ENCODE results near the gene DCAF12.
A peak's percentile ranks its signal among the peaks of the same experiment; 100 is the strongest.

The DCAF12 gene

DNA sequence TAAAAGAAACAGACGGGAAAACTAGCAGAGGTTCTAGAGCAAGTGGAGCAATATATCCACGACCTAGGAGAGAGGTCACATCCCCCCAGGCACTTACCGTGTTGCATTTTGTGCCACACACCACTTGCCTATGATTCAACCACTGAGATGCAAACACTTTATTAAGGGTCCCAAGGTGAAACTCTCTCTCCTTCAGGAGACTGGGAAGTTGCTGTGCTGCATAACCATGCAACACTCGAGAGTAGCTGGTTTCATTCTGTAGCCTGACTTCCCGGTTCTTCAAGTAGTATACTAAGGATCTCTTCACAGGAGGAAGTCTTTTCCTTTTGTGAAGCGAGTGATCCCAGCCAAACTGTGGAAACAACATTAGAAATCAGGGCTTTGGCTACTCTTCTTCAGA is 1.6 kb downstream of the DCAF12 start:
- DNase-seq = no peak

DNA sequence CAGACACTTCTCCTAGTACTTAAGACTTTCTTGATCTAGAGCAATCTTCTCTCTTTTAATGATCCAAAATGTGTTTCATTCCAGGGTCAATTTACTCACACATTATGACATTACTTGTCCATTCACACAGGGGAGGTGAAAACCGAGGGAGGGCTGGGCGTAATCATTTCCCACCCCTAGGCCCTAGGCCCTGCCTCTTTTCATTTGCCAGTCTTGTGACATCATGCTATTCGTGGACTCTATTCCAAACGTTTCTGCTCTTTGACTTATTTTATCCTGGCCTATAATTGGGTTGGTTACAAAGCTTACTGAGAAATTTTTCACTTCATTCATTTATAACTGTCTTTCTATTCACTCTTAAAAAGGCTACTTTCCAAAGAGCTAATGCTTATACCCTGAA is 2.4 kb downstream of the DCAF12 start:
- DNase-seq = no peak

DNA sequence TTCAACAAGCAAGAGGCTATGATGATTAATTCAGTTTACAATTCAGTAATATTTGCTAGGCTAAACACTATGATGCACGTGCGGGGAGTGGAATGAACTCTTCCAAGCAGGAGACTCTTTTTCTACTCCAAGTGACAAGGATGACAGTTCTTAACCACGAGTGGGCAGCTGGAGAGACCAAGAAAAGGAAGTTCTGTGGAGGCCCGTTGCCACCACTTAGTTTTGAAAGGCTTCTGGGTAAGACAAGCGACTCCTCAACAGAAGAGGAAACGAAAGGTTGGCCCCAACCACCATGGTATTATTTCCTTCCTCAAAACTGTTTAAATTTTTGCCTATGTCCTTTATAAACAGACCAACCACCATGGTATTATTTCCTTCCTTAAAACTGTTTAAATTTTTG is 2.8 kb downstream of the DCAF12 start:
- DNase-seq = no peak

DNA sequence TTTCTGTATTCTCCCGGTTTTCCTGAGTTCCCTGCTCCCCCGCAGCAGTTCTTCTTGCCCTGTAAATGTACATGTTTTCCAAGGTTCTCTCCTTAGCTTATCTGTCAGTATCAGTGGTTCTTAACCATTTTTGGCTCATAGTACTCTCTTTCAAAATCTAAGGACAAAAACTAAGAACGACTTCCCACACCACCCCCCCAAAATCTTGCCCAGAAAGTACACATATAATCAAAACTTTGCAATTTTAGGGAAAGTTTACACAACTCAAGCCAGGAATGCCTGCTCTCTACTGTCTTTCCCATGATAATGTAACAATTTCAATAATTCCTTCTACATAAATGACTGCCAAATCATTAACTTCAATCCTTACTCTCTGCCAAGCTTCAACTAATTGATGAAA is 4.5 kb downstream of the DCAF12 start:
- DNase-seq = no peak

DNA sequence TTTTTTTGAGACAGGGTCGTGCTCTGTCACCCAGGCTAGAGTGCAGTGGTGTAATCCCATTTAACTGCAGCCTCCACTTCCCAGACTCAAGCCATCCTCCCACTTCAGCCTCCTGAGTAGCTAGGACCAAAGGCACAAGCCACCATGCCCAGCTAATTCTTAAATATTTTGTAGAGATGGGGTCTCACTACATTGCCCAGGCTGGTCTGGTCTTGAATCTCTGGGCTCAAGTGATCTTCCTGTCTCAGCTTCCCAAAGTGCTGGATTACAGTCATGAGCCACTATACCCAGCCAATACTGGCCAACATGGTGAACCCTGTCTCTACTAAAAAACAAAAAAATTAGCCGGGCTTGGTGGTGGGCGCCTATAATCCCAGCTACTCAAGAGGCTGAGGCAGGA is 6.8 kb downstream of the DCAF12 start:
- DNase-seq = no peak

DNA sequence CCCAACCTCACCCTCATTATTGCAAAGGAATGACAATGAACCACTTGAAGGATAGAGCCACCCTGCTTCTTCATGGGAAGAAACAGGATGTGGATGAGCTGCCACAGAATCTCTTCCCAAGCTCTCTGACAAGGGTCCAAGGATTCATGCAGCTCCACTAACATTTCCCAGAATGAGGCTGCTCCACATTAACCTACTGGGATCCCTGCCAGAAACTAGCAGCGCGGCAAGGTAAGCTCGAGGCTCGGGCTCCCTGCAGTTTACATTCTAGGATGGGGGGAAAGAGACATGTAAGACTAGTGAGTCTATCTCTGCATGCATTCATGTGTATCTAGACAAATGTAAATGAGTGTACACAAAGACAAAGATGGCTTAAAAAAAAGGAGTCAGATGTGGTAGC is 12.1 kb downstream of the DCAF12 start:
- DNase-seq = no peak

DNA sequence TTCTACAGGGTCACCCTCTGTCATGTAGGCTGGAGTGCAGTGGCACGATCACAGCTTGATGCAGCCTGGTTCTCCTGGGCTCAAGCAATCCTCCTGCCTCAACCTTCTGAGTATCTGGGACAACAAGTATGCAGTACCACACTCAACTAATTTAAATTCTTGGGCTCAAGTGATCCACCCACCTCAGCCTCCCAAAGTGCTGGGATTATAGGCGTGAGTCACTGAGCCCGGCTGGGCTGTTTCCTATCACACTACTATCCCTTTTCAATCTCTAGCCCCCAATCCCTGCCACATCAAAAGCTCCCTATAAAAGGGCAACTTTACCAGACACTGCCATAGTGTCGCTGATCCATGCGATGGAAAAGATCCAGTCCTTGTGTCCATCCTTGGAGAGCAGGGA is 20.4 kb downstream of the DCAF12 start:
- DNase-seq = no peak

DNA sequence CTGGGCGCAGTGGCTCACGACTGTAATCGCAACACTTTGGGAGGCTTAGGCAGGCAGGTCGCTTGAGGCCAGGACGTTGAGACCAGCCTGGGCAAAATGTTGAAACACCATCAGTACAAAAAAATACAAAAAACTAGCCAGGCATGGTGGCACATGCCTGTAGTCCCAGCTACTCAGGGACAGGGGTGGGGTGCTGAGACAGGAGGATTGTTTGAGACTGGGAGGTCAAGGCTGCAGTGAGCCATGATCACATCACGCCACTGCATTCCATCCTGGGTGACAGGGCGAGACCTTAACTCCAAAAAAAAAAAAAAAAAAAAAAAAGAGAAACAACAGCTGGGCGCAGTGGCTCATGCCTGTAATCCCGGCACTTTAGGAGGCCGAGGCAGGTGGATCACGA is 23.7 kb downstream of the DCAF12 start:
- DNase-seq = no peak

DNA sequence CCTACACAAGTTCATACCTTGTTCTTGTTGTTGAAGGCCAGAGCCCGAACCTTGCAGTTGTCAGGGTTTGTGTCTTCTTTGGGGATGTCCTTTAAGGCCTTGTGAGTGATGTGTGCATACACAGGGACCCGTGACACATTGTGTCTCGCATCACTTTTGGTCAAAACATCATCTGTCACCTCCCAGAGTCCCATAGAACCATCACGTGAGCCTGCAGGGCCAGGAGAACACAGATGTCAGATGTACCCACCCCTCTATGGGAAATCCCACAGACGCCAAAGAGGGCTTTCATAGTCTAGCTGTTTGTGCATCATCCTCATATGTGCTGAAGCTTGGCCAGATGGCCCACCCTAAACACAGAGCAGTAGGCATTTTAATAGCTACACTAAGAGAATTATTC is 28.2 kb downstream of the DCAF12 start:
- DNase-seq = no peak

DNA sequence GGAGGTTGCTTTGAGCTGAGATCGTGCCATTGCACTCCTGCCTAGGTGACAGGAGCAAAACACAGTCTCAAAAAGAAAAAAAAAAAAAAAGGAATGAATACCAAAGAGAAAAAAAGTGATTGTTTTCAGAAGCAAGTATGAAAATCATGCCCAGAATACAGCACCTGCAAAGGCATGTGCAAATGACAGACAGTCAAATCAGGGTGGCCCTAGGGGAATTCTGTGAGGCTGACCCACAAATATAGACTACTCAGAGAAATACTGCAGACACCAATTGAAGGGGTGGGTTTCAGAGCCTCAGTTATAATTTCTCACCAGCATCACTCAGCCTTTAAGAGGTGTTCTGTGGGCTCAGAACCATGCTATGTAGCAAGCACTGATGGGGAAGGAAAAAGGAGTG is 28.6 kb downstream of the DCAF12 start:
- no peak for DNase-seq

DNA sequence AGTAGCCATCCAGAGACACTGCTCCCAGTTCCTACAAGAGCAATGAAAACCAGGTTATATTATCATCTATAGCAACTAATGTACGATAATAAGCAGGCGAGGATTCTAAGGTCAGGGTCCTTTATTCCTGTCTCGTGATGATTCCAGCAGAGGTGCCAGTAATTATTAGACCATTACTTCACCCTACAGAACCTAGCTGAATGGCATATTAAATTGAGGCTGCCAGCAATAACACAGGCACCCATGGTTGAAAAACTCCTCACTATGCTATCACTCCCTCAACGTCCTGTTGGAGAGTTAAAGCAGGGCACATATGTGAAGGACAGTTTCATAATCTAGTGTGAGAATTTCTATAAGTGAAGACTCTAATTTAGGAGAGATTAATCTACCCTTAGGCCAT is 29.7 kb downstream of the DCAF12 start:
- no peak for DNase-seq

DNA sequence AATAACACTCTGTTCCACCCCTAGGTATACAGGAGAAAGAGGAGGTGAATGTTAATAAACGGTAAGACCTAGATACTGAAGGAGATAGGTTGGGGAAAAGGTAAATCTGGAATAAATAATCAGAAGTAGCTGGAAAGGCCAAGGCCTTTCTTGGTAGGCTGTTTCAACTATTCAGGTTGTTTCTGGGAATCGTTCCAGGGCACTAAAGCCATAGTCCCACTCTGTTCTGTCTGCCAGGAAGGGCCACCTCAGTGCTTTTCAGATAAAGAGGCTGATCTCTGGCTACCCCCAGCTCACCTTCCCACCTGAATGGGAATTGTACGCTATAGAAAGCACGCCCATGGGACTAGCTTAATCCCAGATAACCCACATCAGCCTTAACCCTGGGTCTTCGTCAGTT is 32.9 kb downstream of the DCAF12 start:
- no peak for DNase-seq

DNA sequence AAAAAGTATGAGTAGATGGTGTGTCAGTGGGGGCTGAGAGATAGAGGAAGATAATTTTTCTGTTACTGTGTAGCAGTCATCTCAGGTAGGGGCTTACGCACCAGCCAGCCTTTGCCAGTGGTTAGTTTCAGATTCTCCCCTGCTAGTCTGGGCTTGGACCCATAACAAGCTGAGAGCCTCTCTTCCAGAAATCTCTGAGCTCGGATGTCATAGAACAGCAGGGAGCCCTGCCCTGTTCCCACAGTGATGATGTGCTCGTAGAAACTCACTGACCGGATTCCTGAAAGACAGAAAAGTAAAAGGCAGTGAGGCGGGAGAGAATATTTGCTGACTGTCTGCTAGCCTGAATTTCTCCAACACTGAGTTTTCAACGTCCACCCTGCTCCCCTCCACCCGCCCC is 37.2 kb downstream of the DCAF12 start:
- DNase-seq = no peak

DNA sequence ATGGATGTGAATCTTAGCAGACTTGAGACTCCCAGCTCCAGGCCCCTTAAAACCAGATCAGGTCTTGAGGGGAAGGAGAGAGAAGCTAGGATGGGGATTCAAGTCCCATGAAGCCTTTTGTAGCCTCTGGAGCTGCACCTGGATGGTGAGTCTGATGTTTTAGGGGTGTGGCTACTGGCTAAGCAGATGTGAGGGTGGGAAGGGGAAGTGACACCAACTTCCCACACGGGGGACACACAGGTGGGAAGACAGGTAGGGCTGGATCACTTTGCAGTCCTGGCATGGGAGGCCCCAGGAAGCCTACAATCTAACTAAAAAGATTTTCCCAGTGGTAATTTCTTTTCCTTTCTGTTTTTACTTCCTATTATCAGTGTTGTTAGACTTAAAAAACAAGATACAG is 39.1 kb downstream of the DCAF12 start:
- DNase-seq = no peak

DNA sequence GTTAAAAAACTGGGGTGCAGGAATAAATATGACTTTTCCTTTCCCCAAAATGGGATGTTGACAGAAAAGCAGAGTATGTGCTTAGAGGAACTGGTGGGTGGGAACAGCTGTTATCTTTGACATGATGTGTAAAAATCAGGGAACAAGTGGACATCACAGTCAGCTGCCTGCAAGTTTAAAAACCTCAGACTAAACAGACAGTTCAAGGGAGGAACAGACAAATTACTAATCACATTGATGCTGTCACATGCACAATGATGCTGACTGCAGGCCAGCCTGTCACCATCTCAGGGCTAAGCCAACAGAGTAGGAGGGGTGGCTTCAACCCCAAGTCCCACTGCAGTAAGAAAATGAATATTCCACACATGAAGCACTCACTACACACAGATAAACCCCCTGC is 39.6 kb downstream of the DCAF12 start:
- no peak for DNase-seq

DNA sequence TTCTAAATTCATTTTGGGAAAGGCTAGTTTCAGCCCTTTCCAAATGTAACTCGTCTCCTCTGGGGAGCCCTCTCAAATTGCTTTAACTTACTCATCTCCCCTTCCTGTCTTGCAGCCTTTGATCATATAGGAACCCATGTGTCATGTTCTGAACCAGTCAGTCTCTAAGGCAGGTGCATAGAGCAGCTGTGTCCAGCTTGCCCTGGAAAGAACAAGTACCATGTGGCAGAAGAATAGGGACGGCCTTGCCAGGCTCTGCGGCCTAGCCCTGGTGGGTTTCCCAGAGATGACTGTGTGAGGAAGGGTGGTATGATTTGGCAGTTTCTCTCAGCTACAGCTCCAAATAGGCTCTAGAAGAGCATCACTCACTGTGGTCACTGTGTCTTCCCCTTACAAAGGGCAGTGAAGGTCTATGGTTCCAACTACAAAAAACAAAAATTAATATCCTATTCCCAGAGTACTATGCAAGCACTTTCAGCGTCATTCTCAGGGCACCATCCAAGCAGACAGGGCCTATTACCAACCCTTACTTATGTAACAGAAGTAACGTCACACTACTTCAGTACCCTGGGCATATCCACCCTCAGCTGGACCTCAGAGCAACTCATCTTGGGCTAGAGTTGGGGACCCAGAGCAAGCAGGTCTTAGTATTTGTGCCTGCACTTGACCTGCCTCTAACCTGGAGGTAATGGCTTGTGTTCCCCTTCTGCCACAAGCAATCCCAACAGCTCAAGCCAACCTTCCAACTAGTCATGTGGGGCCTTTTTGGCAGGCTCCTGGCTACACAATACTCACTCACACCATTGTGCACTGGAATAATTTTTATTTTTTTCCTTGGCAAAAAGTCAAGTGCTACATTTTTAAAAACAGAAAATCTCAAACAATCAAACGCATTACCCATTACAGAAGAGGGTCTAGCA is 40.7 kb downstream of the DCAF12 start:
- DNase-seq = no peak

DNA sequence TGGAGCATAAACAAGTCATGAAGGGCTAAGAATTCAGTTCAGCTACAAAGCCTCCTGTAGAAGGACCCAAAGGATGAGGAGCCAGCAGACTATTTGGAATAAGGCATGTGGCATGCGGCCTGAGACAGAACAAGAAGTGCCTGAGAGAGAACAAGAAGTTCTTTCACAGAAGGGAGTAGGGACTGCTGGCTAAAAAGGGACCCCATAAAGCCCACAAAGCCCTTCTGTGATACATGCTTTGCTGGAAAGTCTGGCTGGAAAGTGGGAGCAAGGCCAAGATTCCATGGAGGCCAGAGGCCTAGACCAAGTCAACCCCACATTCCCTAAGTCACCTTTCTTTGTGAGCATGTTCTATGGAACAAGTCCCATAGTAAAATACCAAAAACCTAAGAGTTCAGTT is 41.9 kb downstream of the DCAF12 start:
- DNase-seq = no peak

DNA sequence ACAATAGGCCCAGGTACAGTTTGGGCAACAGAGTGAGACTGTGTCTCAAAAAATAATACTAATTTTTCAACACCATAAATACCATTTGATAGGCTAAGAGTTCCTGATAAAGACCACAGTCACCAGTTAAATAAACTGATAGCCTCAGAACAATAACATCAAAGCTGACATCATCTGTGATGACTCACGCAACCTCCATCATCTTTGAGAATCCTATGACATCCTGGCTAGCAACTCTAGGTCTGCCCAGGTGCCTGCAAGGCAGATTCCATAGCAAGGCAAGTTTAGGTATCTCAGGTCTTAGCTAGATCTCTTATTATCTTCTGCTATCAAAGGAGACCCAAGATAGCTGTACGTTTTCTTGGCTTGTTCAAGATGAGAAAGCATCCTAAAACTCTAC is 47.3 kb downstream of the DCAF12 start:
- no peak for DNase-seq

DNA sequence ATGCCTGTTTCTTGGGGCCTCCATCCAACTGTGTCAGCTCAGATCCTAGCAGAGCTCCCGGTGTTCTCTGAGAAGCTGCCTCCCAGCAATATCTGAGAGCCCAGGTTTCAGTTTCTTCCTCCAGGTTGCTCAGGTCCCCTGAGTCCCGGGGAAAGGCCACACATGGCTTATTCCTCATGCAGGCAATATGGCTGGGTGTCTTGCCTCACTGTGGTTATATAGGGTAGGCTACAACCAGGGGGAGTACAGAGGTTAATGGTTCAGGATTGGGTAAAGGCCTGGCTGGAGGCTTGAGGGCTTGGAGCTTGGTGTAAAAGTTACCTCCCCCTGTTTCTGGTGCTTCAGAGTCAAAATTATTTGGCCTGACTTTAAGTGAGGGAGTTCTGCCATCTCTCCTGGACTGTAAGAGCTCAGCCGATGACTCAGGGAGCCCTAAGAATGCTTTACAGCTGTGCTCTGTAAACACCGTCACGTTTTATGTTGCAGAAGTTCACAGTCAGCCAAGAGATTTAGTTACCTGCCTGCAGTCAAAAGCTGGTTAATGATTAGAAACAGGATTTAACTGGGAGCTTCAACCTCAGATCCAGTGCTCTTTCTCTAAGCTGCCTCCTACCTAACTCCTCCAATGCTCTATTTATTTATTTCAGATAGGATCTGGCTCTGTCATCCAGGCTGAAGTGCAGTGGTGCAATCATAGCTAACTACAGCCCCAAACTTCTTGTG is 53.5 kb downstream of the DCAF12 start:
- DNase-seq = peak; percentile 19

DNA sequence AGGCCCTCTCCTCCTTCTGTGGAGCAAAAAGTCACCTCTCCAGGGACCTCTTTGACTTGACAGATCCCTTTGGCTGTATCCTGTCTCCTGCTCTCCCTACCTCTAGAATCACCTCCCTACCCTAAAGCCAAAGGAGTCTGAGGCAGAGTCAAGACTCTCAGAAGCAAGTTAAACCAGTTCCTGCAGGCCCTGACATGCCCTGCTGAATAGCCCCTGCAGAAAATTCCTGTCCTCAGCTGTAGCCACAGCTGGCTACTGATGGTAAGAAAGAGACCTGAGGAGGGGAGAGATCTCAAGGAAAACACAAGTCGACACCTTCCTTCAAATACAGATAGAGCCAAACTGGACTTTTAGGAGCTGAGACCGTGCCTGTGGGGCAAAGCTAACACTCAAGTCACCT is 54.1 kb downstream of the DCAF12 start:
- DNase-seq = no peak

DNA sequence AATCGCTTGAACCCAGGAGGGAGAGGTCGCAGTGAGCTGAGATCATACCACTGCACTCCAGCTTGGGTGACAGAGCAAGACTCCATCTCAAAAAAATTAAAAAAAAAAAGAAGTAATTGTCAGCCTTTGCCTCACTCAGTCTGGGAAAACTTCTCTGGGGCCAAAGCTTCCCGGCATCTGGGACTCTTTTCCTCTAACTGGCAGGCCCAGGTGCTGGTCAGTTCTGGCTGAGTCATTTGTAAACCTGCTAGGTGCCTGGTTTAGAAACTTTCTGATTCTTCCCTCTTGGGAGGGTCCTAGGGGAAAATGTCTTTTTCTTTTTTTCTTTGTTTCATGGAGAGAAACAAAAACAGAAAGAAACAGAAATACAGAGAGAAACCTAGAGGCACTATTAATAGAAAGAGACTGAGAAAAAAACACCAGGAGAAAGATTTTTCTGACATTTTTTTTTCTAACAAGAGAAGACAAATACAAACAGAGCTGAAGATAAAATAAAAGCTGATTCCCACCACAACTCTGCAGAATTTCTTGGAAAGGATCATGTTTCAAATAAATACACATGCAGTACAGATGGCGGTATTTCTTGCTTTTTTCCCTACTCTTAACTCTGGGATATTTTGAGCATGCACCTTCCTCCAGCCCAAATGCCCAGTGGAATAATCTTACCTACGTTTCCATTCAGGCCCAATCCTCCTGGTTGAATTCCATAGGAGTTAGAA is 55.7 kb downstream of the DCAF12 start:
- DNase-seq = peak; percentile 11

DNA sequence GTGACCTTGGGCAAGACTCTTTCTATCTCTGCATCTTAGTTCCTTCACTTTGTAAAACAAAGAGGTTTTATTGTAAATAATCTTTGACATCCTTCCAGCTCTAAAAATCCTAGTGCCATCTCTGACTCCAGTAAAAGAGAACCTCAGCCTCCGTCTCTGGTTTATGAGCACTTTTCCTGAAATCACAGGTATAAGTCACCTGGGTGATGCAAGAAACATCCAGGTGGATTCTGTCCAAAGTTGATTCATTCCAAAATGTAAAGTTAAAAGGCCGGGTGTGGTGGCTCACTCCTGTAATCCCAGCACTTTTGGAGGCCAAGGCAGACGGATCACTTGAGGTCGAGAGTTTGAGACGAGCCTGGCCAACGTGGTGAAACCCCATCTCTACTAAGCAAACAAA is 56.7 kb downstream of the DCAF12 start:
- DNase-seq = no peak

DNA sequence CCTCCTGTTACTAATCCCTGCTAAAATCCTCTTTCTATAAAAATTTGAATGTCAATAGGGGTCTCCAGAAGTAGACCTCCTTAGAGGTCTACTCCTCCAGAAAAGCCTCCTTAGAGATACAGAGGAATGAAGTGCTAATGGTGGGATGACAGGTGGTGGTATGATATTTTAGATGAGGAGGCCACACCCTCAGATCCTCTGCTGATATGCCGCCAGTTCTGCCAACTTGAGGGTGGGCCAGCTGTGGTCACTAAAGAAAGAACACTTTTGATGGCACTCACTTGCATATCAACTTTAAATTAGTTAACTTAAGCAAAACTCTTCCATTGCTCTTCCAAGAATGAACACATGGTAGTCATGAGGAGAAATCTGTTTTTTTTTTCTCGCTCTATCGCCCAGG is 61.0 kb downstream of the DCAF12 start:
- no peak for DNase-seq

DNA sequence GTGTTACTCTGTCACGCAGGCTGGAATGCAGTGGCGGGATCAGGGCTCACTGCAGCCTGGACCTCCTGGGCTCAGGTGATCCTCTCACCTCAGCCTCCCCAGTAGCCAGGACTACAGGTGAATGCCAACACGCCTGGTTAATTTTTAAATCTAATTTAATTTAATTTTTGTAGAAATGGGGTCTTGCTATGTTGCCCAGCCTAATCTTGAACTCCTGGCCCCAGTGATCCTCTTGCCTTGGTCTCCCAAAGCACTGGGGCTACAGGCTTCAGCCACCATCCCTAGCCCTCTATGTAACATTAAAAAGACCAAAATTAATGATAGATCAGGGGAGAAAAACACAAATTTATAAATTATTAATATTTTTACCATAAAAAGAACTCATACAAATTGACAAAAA is 66.5 kb downstream of the DCAF12 start:
- DNase-seq = no peak
